Stimulated activated CD4-positive, alpha-beta T cell treated with anti-CD3 and anti-CD28 coated beads, Interleukin-1b, Interleukin-23, amount 100 ng/mL, for 1 hour (primary cell): Measurements from ENCODE around the gene COL2A1.

Experiments
- DNase-seq, 2 donors: peaks; one replicate each; pipeline ENCODE4 v3.0.0-alpha.2; 2020; ENCODE audit warnings: low read depth in 2 of 2

COL2A1 gene

GRCh38 chr12:48012070-48012469 lies 7.8 kb upstream of the COL2A1 start:
- no peak for DNase-seq

DNA sequence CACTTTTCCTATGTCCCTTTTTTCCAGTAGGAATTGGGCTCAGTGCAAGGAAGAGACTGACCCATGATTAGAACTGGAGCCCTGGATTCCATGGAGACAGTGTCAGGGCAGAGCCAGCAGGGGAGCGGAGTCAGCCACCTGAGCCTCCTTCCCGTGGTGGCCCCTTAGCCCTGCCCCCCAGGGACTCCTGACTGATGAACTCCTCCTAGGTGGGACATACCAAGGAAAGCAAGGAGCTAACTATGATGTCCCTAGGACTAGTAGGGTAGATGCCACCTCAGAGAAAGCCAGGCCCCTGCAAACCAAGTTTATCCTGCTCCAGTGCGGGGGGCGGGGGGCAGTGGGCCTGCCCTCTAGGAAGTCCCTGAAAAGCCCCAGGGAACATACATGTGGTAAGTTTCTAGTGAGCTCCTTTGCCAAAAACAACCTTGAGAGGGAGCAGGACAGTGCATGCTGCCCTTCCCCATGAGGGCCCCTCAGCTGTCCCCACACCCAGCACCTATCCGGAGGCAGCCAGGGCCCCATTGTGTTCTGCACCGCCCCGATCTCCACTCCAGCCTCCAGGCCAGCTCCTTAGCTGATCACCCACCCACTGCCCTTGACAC lies 6.2 kb upstream of the COL2A1 start:
- DNase-seq: no peak

DNA sequence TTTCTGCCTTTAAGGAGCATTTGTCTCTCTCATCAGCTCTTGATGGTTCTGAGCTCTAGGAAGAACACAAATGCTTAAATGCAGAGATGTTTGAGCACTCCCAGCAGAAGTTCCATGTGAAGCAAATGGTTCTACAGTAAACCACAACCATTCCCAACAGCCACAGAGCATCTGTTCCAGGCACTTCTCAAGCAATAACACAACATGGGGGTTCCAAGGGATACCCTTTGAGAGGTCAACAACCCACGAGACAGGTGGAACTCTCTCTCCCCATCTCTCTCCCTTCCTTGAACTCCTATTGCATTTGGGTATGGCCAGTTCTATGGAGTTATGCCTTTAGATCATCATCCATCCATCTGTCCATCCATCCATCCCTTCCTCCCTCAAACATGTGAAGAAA lies 5.2 kb upstream of the COL2A1 start:
- DNase-seq: no peak

- DNase-seq: no peak
These were observed 4.7 kb upstream of the COL2A1 start for GRCh38 chr12:48008950-48009349.

GRCh38 chr12:48008349-48008748 lies 4.1 kb upstream of the COL2A1 start:
- DNase-seq: no peak

DNA sequence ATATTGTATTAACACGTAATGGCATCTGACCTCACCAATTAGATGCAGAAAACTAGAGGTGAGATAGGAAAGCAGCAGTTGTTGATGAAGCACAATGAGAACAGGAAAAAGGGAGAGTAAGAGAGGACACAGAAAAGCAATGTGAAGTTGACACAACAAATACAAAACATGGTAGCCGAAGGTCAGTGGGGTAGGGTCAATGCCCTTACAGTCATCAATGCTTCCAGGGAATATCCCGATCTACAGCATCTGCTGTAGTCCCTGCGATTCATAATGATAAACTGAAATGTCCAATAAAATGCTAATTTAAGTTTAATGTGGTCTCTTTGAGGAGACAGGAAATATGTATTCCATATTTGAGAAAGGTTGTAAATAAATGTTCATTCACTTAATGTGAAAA lies 2.9 kb upstream of the COL2A1 start:
- DNase-seq: no peak

- DNase-seq: no peak
These were observed 1.4 kb upstream of the COL2A1 start for GRCh38 chr12:48005750-48006021.

DNA sequence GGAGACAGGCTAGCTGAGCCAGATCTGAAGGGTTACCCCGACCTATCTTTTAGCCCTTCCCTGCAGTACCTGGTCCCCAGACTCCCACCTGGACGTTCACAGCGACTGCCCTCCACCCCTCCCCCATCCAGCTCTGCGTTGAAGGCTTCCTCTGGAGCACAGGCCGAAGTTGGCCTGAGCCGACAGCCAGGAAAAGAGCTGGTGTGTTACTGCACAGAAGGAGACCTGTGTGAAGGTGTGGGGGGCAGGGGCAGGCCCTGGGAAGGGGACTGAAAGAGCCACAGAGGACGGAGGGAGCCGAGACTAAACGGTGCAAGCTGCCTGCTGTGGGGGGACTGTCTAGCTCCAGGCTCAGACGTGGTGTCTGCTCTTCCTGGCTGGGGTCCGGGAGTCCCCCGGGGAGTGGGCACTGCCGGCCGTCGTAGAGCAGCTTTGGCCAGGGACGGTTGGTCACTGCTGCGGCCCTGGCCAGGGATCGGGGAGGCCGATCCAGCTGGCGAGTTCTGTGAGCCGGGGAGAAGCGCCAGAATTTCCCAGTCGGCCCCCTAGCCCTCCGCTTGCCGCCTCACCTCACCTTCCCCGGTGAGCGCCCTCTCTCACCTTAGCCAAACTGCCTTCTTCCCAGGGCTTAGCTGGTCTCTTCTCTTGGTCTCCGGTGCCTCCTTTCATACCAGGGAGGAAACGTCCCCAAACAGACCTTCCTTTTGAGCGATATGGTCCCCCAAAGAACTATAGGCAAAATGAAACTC lies 899 bp upstream of the COL2A1 start:
- no peak for DNase-seq

DNA sequence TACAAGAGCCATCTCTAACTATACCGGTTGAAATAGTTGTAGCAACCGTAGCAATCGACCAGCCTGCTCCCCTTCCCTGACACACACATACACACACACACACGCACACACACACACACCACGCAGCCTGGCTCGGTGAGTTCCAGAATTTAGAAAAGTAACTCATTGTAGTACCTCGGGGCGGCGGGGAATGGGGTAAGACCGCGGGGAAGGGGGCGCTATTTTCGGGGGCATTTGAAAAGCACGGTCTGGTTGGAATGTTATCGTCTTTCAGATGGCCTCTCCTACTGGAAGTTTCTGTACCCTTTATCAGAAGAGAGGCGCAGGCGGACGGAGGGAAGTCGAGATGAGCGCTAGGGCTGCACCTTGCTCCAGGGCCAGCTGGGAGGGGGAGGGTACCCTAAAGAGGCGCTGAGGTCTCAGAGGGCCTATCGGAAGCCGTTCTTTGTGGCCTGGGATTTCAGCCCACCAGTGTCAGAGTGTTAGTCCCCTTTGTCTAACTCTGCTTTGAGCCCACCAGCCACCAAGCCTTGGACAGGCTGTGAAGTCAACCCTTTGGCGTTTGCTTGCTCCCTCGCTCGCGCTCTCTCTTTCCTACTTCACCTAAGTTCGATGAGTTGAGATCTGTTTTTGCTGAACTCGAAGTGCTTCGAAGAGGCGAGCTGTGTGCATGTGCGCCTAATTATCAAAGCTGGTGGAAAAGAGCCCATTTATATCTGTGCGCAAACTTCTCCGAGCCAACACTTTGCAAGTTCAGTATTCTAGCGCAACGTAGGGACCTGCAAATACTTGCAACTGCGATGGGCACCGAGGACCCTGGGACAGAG lies 837 bp downstream of the COL2A1 start:
- DNase-seq: no peak

GRCh38 chr12:48002773-48003218 lies 1.5 kb downstream of the COL2A1 start:
- DNase-seq: no peak

DNA sequence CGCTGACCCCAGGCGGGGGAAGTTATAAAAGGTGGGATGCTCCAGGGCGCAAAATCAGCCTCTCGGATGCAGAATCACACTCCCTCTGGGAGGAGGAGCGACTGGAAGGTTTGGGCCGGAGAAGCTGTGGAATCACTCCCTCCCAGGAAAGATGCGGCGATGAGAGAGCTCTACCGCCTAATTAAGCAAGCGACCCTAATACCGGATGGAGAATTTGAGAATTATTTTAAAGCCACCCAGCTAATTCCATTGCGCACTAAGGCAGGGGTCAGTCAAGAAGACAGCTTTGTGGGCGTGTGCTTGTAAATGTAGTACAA lies 1.9 kb downstream of the COL2A1 start:
- no peak for DNase-seq

DNA sequence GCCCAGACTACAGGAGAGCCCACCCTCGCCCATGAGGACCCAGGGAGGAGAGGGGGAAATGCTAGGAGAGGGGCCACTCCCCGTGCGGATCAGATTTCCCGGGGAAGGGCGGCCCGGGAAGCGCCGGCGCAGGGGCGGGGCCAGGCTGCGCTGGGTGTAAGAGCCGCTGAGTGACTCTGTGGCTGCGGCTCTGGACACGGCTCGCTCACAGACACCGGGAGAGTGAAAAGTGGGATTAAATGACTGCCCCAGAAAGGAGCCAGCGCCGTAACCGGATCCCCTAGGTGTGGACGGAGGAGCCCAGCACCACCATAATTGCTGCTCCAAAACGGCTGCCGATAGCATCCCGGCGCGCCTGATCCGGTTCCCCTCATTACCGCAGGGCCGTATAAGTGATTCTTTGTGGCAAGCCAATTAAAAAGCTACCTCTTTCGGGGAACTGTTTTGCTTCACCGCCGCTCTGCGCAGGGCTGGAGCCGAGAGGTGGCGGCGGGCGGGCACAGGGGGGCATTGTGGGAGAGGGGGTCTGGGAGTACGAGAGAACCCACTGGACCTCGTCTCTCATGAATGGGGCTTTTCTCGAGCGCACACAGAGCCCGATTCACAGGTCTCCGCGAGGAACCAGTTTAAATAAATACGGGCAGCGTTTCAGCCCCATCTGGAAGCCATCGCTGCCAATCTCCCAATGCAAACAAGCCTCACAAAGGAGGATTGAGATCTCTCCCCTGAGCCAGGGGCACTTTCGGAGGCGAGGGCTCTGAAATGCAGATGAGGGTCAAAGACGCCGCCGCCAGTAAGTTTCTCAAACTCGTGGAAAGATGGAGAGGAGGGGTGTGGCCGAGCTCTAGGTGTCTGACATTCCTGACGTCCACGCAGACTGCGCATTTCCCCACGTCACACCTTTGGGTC lies 2.5 kb downstream of the COL2A1 start:
- no peak for DNase-seq

DNA sequence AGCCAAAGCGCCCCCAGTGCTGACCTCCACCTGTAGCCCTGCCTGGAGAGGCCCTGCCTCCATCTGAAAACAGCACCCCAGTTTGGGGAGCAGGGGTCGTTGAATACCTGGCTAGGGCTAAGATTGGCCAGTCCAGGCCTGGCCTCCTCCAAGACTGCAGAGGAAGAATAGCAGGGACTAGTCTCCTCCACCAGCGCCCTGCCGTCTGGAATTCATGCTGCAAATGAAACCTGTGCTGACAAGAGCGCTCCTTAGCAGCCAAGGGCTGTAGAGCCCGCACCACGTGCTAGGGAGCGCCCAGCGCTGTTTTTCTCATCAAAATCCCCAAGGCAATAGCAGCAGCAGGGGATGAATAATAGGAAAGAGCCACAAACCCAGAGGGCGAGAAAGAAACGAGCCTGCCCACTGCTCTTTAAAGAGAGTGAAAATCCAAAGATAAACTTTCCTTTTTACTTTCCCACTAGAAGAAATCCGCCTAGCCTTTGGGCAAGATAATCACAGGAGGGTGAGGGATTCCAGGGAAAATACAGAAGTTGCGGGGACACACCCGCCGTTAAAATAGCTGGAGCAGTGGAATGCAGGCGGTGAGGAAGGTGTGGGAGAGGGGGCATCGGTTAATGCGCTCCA lies 3.3 kb downstream of the COL2A1 start:
- DNase-seq: no peak

DNA sequence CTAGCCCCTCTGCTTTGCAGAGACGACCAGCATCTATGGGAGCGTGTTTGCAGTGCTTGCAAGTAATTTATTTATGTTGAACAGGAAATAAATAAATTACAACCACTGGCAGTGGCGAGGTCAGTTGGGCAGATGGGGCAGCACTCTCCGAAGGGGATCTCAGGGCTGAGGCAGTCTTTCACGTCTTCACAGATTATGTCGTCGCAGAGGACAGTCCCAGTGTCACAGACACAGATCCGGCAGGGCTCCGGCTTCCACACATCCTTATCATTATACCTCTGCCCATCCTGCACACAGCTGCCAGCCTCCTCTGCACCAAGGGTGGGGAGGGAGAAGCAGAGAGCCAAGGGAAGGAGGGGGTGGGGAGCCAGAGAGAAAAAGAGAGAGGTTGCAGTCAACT lies 4.5 kb downstream of the COL2A1 start:
- no peak for DNase-seq

- DNase-seq: no peak
These were observed 7.0 kb downstream of the COL2A1 start for GRCh38 chr12:47997321-47997720.

DNA sequence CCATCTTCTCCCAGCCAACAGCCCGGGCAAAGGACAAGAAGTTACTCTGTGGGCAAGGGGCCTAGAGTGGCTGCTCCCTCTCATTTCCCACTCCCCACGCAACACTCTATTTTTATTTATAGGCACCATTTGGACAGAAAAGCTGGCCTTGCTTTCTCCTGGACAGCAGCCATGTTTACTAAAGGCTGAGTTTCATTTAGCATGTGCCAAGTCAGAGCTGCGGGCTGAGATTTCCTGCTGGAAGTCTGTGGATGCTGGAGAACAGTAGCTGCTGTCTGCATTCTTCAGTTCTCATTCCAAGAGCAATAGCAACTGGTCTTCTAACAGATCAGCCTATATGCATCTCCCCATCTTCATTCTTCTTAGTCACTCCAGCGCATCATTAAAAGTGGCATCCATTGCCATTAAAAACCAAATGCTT lies 8.3 kb downstream of the COL2A1 start:
- no peak for DNase-seq

GRCh38 chr12:47993491-47993890 lies 10.8 kb downstream of the COL2A1 start:
- DNase-seq: no peak

GRCh38 chr12:47992776-47993175 lies 11.5 kb downstream of the COL2A1 start:
- DNase-seq: no peak

DNA sequence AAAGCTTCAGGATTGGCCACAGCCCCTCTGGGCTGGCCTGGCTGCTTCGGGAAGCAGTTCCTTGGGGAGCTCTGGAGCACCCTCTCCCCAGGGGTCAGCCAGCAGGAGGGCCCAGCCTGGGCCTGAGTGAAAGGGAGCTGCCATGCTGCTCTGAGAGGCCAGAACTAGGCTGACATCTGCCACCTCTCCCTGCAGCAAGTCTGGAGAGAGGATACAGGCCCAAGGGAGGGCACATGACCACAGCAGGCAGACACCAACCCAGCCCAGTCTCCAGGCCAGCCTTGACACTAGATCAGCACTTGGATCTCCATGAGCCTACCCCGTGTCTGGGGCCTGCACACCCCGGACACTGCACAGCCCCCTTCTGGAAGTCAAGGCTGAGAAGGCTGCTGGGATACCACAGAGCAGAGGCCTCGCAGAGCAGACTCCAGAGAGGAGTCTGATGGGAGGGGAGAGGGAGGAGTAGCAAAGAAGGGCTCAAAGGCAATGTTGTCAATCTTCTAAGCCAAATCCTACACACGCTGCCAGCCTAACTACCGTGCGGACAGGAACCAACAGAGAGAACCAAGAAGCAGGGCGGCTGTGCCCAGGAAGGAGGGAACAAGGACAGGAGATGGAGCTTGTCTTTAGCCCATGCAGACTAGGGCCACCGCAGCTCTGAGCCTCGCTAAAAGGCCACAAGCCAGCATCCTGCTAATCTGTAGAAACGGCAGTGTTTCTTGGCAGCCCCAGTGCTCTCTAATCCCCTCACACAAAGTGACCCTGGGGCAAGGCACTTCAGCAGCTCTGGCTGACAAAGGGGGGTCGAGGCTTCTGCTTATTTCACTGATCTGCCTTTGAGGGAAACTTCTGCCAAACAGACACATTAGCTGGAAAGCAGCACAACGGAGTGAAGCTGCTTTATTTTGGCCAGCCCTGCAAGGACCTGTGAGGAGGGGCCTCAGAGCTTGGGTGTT lies 12.9 kb downstream of the COL2A1 start:
- no peak for DNase-seq

DNA sequence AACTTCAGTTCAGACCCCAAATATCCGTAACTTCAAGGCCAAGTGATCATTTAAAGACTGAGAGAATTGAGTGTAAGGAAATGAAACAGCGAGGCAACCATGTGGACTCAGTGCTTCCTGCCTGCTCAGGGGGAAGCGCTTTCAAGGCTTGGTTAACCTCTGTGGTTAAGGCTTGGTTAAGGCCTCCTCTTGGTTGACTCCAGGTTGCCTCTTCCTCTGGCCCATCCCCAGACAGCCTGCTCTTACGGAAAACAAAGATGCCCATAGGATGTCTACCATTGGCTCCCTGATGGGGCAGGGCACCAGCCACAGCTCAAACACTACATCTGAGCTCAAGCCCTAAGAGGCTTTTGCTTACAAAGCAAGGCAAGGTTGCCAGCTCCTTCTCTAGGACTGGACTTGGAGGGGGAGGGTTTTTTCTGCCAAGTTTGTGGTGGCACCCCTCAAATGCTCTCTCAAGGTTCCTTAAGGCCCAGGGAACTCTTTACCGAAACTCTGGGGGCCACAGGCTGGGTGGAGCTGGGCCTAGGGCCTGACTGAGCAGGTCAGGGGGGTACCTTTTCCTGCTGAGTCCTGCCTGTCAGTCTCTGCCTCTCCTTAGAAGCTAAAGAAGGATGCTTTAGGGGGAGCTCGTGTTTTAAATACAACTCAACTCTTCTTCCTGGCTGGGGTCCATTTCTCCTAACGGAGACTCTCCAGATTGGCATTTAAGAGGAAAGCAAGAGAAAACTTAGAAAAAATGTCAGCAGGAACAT lies 13.7 kb downstream of the COL2A1 start:
- no peak for DNase-seq
